ENCODE results near the gene BAZ1B.
A peak's percentile ranks its signal among the peaks of the same experiment; 100 is the strongest.

The BAZ1B gene

GRCh38 chr7:73435471-73436009 lies 86.6 kb downstream of the BAZ1B start:
- TF ChIP-seq CTCF (IDR thresholded peaks at IDR 0.05; ENCODE audit: insufficient read depth, low read length, poor library complexity, severe bottlenecking): no peak
- no peak for TF ChIP-seq EZH2phosphoT487 (conservative IDR thresholded peaks at IDR 0.05; ENCODE audit: low read length)
- Histone ChIP-seq H3K27me3 (ENCODE audit: low read length) (no peaks in the 10 kb centered on the region), H3K36me3 (ENCODE audit: low read length) (no peaks in the 10 kb centered on the region), H4K20me1 (ENCODE audit: low read depth, low read length) (no peaks in the 10 kb centered on the region), H3K4me2 (ENCODE audit: low read depth, low read length, poor library complexity, severe bottlenecking) (no peak overlapping the region), H3F3A (ENCODE audit: insufficient read depth) (no peaks in the 10 kb centered on the region; the same call in 1 of the 2 replicates), H3K9ac (ENCODE audit: low read length) (no peak overlapping the region), H2AFZ (ENCODE audit: low read depth, low read length, severe bottlenecking) (no peak overlapping the region), H3K9me2 (replicated peaks; ENCODE audit: insufficient read depth, low read length) (no peaks in the 10 kb centered on the region), H3K27ac (ENCODE audit: low read depth, low read length) (no peak overlapping the region), H3K9me3 (ENCODE audit: insufficient read depth, low read length) (no peaks in the 10 kb centered on the region), H3K79me2 (ENCODE audit: insufficient read depth, low read length) (no peaks in the 10 kb centered on the region), H3K4me3 (ENCODE audit: insufficient read depth, low read length, poor library complexity, severe bottlenecking) (no peak overlapping the region)

DNA sequence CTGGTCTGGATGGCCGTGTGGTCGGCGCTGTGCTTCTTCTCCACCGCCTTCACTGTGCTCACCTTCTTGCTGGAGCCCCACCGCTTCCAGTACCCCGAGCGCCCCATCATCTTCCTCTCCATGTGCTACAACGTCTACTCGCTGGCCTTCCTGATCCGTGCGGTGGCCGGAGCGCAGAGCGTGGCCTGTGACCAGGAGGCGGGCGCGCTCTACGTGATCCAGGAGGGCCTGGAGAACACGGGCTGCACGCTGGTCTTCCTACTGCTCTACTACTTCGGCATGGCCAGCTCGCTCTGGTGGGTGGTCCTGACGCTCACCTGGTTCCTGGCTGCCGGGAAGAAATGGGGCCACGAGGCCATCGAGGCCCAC lies 87.4 kb downstream of the BAZ1B start:
- Histone ChIP-seq H3K4me2 (ENCODE audit: low read depth, low read length, poor library complexity, severe bottlenecking) (no peak overlapping the region), H3K36me3 (ENCODE audit: low read length) (no peaks in the 10 kb centered on the region), H2AFZ (ENCODE audit: low read depth, low read length, severe bottlenecking) (no peak overlapping the region), H3K27me3 (ENCODE audit: low read length) (no peaks in the 10 kb centered on the region), H3F3A (ENCODE audit: insufficient read depth) (no peaks in the 10 kb centered on the region; the same call in 1 of the 2 replicates), H3K9me3 (ENCODE audit: insufficient read depth, low read length) (no peaks in the 10 kb centered on the region), H3K4me3 (ENCODE audit: insufficient read depth, low read length, poor library complexity, severe bottlenecking) (no peak overlapping the region), H3K9ac (ENCODE audit: low read length) (no peak overlapping the region), H3K9me2 (replicated peaks; ENCODE audit: insufficient read depth, low read length) (no peaks in the 10 kb centered on the region), H4K20me1 (ENCODE audit: low read depth, low read length) (no peaks in the 10 kb centered on the region), H3K27ac (ENCODE audit: low read depth, low read length) (no peak overlapping the region), H3K79me2 (ENCODE audit: insufficient read depth, low read length) (no peaks in the 10 kb centered on the region)
- no peak for TF ChIP-seq CTCF (IDR thresholded peaks at IDR 0.05; ENCODE audit: insufficient read depth, low read length, poor library complexity, severe bottlenecking)
- TF ChIP-seq EZH2phosphoT487 (conservative IDR thresholded peaks at IDR 0.05; ENCODE audit: low read length): no peak

- no peak overlapping the region for H3K4me3 ChIP-seq (ENCODE audit: insufficient read depth, low read length, poor library complexity, severe bottlenecking)
- no peaks in the 10 kb centered on the region for H3K79me2 ChIP-seq (ENCODE audit: insufficient read depth, low read length)
- no peaks in the 10 kb centered on the region for H3K36me3 ChIP-seq (ENCODE audit: low read length)
- no peak overlapping the region for H3K27ac ChIP-seq (ENCODE audit: low read depth, low read length)
- no peaks in the 10 kb centered on the region for H3K27me3 ChIP-seq (ENCODE audit: low read length)
- peak overlapping the region; percentile 47 for H3K4me2 ChIP-seq (ENCODE audit: low read depth, low read length, poor library complexity, severe bottlenecking)
- TF ChIP-seq CTCF (IDR thresholded peaks at IDR 0.05; ENCODE audit: insufficient read depth, low read length, poor library complexity, severe bottlenecking) (no peak), EZH2phosphoT487 (conservative IDR thresholded peaks at IDR 0.05; ENCODE audit: low read length) (no peak)
- H3F3A ChIP-seq (ENCODE audit: insufficient read depth): no peaks in the 10 kb centered on the region; the same call in 1 of the 2 replicates
- H2AFZ ChIP-seq (ENCODE audit: low read depth, low read length, severe bottlenecking): no peak overlapping the region
- H3K9me3 ChIP-seq (ENCODE audit: insufficient read depth, low read length): no peaks in the 10 kb centered on the region
- no peaks in the 10 kb centered on the region for H4K20me1 ChIP-seq (ENCODE audit: low read depth, low read length)
- H3K9ac ChIP-seq (ENCODE audit: low read length): no peak overlapping the region
- H3K9me2 ChIP-seq (replicated peaks; ENCODE audit: insufficient read depth, low read length): no peaks in the 10 kb centered on the region
These were observed 88.0 kb downstream of the BAZ1B start for GRCh38 chr7:73433924-73434700.

All from SU-DHL-6 (cell line).